NB4 (cell line): ENCODE results near the gene MYO16.

Experiments used
- DNase-seq: peaks from one replicate; pipeline ENCODE4 v3.0.0; 2010; ENCODE audit warnings: low read depth
- H3K4me3 ChIP-seq: one replicate; pipeline ENCODE4 v1.5.1; 2011; ENCODE audit warnings: mild to moderate bottlenecking, low read depth, low read length, moderate library complexity
- MYC ChIP-seq: IDR thresholded peaks from 2 replicates; pipeline ENCODE4 v1.6.1; 2011; ENCODE audit warnings: low read depth, low read length
- POLR2A ChIP-seq: IDR thresholded peaks from 2 replicates; pipeline ENCODE4 v1.6.1; 2011; ENCODE audit warnings: mild to moderate bottlenecking; ENCODE audit not compliant: insufficient read length; ENCODE audit errors: extremely low read depth
- TF ChIP-seq, protein P1 (sequence below): IDR thresholded peaks from 2 replicates; pipeline ENCODE4 v1.6.1; 2011; ENCODE audit warnings: low read depth, low read length
- TF ChIP-seq, protein P2 (sequence below): IDR thresholded peaks from one replicate; pipeline ENCODE4 v1.5.1; 2012; ENCODE audit warnings: low read depth, low read length

The MYO16 gene

DNA sequence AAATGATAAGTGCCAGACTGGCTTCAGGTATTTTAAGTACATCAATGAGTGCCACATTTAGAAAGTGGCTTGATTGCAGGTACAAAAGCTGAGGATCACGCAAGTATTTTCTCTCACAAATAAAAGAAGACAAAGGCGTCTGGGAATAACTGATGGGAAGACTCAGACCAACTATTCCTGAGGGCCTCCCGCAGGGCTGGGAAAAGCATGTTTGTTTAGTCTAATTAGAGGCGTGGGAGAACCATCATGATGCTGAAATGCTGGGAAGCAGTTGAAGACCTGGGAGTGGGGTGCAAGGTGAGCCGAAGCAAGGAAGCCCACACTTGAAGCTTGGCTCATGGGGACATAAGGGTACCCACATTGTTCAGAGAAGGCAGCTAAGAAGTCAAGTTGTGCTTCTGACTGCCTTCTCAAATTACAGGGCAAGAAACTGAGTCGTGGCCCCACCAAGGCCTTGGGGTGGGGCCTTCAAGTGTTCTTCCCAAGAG lies 536.0 kb downstream of the MYO16 start:
- no peak for DNase-seq
- no peak overlapping the region for H3K4me3 ChIP-seq
- TF ChIP-seq, protein P1, sequence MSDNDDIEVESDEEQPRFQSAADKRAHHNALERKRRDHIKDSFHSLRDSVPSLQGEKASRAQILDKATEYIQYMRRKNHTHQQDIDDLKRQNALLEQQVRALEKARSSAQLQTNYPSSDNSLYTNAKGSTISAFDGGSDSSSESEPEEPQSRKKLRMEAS = no peak
- TF ChIP-seq POLR2A = no peak

DNA sequence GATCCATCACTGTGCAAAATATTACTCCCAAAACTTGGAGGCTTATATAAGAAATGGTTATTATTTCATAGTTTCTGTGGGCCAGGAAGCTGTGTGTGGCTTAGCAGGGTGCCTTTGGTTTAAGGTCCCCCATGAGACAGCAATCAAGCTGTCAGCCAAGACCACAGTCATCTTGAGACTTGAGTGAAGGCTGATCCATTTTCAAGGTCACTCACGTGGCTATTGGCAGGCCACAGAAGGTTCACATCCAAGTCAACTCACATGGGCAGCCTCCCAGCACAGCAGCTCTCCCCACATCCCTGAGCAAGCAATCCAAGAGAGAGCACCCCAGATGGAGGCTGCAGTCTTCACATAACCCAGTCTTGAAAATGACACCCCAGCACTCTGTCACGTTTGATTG lies 537.4 kb downstream of the MYO16 start:
- no peak overlapping the region for H3K4me3 ChIP-seq
- DNase-seq = no peak
- TF ChIP-seq, protein P2, sequence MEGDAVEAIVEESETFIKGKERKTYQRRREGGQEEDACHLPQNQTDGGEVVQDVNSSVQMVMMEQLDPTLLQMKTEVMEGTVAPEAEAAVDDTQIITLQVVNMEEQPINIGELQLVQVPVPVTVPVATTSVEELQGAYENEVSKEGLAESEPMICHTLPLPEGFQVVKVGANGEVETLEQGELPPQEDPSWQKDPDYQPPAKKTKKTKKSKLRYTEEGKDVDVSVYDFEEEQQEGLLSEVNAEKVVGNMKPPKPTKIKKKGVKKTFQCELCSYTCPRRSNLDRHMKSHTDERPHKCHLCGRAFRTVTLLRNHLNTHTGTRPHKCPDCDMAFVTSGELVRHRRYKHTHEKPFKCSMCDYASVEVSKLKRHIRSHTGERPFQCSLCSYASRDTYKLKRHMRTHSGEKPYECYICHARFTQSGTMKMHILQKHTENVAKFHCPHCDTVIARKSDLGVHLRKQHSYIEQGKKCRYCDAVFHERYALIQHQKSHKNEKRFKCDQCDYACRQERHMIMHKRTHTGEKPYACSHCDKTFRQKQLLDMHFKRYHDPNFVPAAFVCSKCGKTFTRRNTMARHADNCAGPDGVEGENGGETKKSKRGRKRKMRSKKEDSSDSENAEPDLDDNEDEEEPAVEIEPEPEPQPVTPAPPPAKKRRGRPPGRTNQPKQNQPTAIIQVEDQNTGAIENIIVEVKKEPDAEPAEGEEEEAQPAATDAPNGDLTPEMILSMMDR = no peak
- TF ChIP-seq POLR2A = no peak
- TF ChIP-seq MYC = no peak
- TF ChIP-seq, protein P1 = no peak

DNA sequence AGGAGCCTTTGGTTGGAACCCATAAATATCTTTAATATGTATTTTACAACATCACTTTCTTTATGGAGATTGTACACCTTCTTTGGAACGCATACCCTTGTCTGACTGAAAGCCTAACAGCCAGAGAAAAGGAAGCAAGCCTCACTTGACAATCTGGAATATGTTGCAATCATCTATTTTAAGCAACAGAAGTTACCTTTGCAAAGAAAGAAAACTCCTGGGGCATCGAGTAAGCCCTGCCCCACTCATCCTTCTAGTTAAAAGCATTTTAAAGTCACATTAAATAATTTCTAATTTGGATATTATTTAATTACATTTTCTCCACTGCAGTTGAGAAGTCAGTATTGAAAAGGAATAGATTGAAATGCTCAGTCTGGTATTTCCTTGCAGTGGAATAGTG lies 542.7 kb downstream of the MYO16 start:
- no peak overlapping the region for H3K4me3 ChIP-seq
- peak; percentile 22 for DNase-seq
- TF ChIP-seq, protein P1 = no peak
- no peak for TF ChIP-seq MYC
- no peak for TF ChIP-seq POLR2A
- TF ChIP-seq, protein P2 = no peak

DNA sequence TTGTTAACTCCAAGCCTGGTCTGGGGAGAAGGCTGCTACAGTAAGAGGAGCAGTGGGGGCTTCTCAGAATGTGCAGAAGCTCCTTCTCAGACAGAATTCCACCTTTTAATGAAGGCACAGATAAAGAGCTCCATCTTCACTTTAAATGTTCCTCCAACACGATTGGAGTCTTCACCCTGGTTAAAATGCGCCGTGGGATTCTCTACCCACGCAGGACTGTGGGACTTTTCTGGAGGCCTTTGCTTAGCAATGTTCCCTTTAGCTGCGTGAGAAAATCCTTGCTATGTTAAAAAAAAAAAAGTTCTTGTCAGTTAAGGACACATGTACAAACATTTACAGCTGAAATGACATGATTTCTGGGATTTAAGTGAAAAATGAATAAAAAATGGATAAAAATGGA lies 546.3 kb downstream of the MYO16 start:
- DNase-seq = no peak
- TF ChIP-seq MYC (no peak), POLR2A (no peak)
- TF ChIP-seq, protein P1 = no peak
- TF ChIP-seq, protein P2 = no peak
- H3K4me3 ChIP-seq = no peak overlapping the region

DNA sequence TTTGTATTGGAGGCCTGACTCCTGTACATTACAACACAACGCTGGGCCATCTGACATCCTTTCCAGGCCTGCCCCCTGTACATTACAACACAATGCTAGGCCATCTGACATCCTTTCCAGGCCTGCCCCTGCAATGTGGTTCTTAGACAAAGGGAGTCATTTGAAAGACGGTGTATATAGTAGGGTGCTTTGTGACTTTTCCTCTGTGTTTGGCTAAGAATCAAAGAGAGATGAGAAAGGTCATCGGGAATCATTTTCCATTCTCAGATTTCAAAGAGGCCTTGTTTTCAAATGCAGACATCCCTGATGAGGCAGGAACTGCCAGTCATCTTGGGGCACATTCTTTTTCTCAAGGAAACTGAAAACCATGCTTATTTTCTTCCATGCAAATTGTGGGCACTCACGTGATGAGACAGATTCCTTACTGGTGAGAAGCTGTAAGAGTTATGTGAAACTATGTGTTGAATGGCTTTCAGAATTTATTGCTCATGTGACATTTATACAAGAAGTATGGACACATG lies 551.6 kb downstream of the MYO16 start:
- TF ChIP-seq POLR2A = no peak
- TF ChIP-seq MYC = no peak
- TF ChIP-seq, protein P2 = no peak
- TF ChIP-seq, protein P1 = no peak
- DNase-seq = no peak
- no peak overlapping the region for H3K4me3 ChIP-seq

DNA sequence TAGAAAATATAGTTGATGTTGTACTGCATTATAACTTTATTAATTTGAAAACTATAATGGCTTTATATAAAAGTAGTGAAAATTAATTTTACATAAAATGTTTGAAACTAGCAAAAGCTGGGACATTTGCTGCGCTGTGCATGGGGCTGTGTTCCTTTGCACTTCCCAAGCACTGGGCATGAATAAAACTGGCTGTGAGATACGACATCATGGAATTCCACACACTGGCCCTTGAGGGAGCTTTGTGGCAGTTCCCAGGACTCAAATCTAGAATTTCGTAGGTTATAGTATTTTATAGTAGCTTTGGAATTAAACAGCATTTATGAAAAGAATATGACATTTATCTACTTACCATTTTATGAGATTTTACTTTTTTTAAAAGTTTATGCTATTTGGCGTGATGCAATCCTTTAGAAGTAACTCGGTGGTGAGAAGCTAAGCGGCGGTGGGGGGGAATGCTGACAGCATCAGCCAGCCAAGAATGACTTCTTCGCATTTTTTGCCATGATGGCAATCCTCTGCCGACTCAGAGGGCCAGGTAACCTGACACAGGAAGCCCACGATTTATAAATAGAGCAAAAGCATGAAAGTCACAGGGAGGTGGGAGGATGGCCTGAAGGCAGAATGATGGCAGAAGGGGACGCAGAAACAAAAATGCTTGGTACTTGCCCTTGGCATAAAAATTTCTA lies 553.5 kb downstream of the MYO16 start:
- DNase-seq = no peak
- TF ChIP-seq, protein P2 = no peak
- TF ChIP-seq, protein P1 = no peak
- TF ChIP-seq POLR2A (no peak), MYC (no peak)
- no peak overlapping the region for H3K4me3 ChIP-seq
